ENCODE data around the gene ATF6B. TPM values are rescaled to one million over a fixed set of nuclear protein-coding genes. Genes with fewer than 3 reads are reported as not detected.
"Not testable (repeated sequence)": the region's sequence is repeated elsewhere in the genome, so short reads cannot be mapped to it uniquely, and the experiment has no call there.

The ATF6B gene
- total and polyA plus RNA-seq, 2 experiments from 2014 or later, result 24.9 to 26.1 TPM

DNA sequence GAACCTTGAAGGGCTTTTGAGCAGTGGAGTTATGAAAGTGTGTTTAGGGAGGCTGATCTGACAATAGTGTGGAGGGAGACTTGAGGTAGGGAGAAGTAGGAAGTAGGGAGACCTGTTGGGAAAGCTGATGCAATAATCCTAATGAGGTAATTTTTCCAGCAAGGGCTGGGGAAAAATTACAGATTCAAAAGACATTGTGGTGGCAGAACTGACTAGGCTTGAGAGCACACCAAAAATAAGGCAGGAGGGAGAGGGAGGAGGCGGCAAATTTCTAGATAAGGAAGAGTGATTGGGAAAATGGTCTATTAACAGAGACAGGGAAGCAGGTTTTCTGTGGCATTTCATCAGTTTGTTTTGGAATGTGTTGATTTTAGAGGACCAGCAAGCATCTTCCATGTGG, 18.2 kb upstream of the ATF6B start:
- H3K27ac ChIP-seq (ENCODE audit: low read depth), result no peak overlapping the region
- 0 out of 2 replicates have a peak, but pooled peaks cover 4% of the 10 kb centered on the region for H4K20me1 ChIP-seq (replicated peaks; ENCODE audit: insufficient read depth)
- H2AFZ ChIP-seq, result no peak overlapping the region
- H3K27me3 ChIP-seq (ENCODE audit: insufficient read depth), result peaks cover 25% of the 10 kb centered on the region
- peak overlapping the region; percentile 29 for H3K4me3 Mint-ChIP-seq
- H3K9me2 ChIP-seq (ENCODE audit: insufficient read depth), result no peaks in the 10 kb centered on the region; the same call in 1 of the 2 replicates
- H3K4me1 Mint-ChIP-seq, result peaks cover 41% of the 10 kb centered on the region
- no peaks in the 10 kb centered on the region; the same call in 2 of the 3 replicates for H3K9me3 Mint-ChIP-seq
- DNase-seq (ENCODE audit: low spot score), result no peak
- TF ChIP-seq, protein P1, sequence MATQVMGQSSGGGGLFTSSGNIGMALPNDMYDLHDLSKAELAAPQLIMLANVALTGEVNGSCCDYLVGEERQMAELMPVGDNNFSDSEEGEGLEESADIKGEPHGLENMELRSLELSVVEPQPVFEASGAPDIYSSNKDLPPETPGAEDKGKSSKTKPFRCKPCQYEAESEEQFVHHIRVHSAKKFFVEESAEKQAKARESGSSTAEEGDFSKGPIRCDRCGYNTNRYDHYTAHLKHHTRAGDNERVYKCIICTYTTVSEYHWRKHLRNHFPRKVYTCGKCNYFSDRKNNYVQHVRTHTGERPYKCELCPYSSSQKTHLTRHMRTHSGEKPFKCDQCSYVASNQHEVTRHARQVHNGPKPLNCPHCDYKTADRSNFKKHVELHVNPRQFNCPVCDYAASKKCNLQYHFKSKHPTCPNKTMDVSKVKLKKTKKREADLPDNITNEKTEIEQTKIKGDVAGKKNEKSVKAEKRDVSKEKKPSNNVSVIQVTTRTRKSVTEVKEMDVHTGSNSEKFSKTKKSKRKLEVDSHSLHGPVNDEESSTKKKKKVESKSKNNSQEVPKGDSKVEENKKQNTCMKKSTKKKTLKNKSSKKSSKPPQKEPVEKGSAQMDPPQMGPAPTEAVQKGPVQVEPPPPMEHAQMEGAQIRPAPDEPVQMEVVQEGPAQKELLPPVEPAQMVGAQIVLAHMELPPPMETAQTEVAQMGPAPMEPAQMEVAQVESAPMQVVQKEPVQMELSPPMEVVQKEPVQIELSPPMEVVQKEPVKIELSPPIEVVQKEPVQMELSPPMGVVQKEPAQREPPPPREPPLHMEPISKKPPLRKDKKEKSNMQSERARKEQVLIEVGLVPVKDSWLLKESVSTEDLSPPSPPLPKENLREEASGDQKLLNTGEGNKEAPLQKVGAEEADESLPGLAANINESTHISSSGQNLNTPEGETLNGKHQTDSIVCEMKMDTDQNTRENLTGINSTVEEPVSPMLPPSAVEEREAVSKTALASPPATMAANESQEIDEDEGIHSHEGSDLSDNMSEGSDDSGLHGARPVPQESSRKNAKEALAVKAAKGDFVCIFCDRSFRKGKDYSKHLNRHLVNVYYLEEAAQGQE (IDR thresholded peaks at IDR 0.05; ENCODE audit: unreplicated experiment), result no peak
- TF ChIP-seq POLR2AphosphoS5 (IDR thresholded peaks at IDR 0.05; ENCODE audit: low read depth), result no peak
- peaks cover 25% of the 10 kb centered on the region for H3K4me1 ChIP-seq (ENCODE audit: insufficient read depth)
- peak overlapping the region; percentile 79 for H3K27ac Mint-ChIP-seq
- no peak for ATAC-seq
- no peak overlapping the region for H3K4me3 ChIP-seq
- peaks cover 8% of the 10 kb centered on the region for H3F3A ChIP-seq (replicated peaks; ENCODE audit: low read depth)
- peak overlapping the region; percentile 45 for H3K4me2 ChIP-seq
- H3K79me2 ChIP-seq (replicated peaks; ENCODE audit: insufficient read depth), result no peaks in the 10 kb centered on the region
- no peaks in the 10 kb centered on the region for H3K36me3 ChIP-seq (ENCODE audit: insufficient read depth)
- peaks cover 22% of the 10 kb centered on the region for H3K27me3 Mint-ChIP-seq (ENCODE audit: insufficient read depth, low read depth, poor library complexity)
- H3K36me3 Mint-ChIP-seq (ENCODE audit: low read depth), result no peaks in the 10 kb centered on the region

DNA sequence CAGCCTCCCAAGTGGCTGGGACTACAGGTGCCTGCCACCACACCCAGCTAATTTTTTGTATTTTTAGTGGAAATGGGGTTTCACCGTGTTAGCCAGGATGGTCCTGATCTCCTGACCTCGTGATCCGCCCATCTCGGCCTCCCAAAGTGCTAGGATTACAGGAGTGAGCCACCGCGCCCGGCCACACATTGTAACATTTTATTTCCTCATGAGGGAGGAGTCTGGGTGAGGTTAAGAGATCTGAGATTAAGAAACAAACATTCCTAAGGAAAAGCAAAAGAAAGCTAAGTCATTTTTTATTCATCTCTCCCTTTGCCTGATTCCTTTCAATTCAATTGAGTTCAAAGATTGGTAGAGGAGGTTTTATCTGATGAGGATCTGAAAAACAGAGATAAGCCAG, 16.2 kb upstream of the ATF6B start:
- H3K4me1 Mint-ChIP-seq, result peaks cover 29% of the 10 kb centered on the region
- H3K9me3 Mint-ChIP-seq; H3K27ac ChIP-seq (ENCODE audit: low read depth); H3K4me3 Mint-ChIP-seq; DNase-seq (ENCODE audit: low spot score); H3K27me3 ChIP-seq (ENCODE audit: insufficient read depth); H3K36me3 Mint-ChIP-seq (ENCODE audit: low read depth); H3K79me2 ChIP-seq (replicated peaks; ENCODE audit: insufficient read depth); H3K4me2 ChIP-seq; H3K36me3 ChIP-seq (ENCODE audit: insufficient read depth); H3F3A ChIP-seq (replicated peaks; ENCODE audit: low read depth); H3K9me2 ChIP-seq (ENCODE audit: insufficient read depth); H2AFZ ChIP-seq; H4K20me1 ChIP-seq (replicated peaks; ENCODE audit: insufficient read depth); H3K4me3 ChIP-seq; H3K27ac Mint-ChIP-seq; ATAC-seq: not testable (repeated sequence)
- H3K4me1 ChIP-seq (ENCODE audit: insufficient read depth), result peaks cover 13% of the 10 kb centered on the region
- H3K27me3 Mint-ChIP-seq (ENCODE audit: insufficient read depth, low read depth, poor library complexity), result peaks cover 11% of the 10 kb centered on the region

DNA sequence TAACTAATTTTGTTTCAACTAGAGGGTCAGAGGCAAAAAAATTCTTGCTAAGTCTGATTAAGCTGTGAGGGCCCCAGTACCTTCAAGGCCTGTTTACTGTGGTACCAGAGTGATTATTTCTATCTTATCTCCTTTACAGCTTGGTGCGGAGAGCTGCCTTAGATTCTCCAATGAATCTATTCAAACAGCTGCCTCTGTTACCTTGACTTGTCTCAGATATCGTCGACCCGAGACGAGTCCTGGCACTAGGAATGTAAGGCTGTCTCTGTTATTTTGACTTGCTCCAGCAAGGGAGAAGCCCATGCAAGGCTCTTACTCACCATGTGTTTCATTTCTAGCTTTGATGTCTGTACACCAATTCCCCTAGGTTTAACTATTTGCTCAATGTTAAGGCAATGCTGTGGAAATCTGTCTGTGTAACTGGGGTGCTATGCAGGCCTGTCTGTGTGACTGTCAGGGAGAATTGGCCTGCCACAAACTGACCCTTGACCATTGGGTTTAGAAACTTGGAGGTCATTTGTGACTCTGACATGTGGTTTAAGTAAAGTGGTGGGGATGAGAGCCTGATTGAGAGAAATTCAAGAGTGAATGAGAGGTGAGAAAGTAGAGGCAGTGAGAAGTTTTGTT, 12.5 kb upstream of the ATF6B start:
- Histone ChIP-seq H2AFZ (no peak overlapping the region), H3K36me3 (ENCODE audit: insufficient read depth) (no peaks in the 10 kb centered on the region), H3F3A (replicated peaks; ENCODE audit: low read depth) (no peaks in the 10 kb centered on the region), H4K20me1 (replicated peaks; ENCODE audit: insufficient read depth) (no peaks in the 10 kb centered on the region), H3K9me2 (ENCODE audit: insufficient read depth) (no peaks in the 10 kb centered on the region), H3K27me3 (ENCODE audit: insufficient read depth) (no peaks in the 10 kb centered on the region), H3K4me1 (ENCODE audit: insufficient read depth) (no peaks in the 10 kb centered on the region), H3K4me2 (no peak overlapping the region), H3K27ac (ENCODE audit: low read depth) (no peak overlapping the region), H3K4me3 (no peak overlapping the region), H3K79me2 (replicated peaks; ENCODE audit: insufficient read depth) (no peaks in the 10 kb centered on the region)
- Mint-ChIP-seq H3K27me3 (ENCODE audit: insufficient read depth, low read depth, poor library complexity) (peaks cover 3% of the 10 kb centered on the region), H3K4me1 (no peaks in the 10 kb centered on the region; the same call in 2 of the 3 replicates), H3K36me3 (ENCODE audit: low read depth) (no peaks in the 10 kb centered on the region), H3K9me3 (no peaks in the 10 kb centered on the region), H3K27ac (no peak overlapping the region), H3K4me3 (no peak overlapping the region)
- DNase-seq (ENCODE audit: low spot score) (no peak), ATAC-seq (no peak)
- TF ChIP-seq EZH2 (IDR thresholded peaks at IDR 0.05; ENCODE audit: low read depth, unreplicated experiment) (no peak), ZNF331 (CRISPR knock-in tag; IDR thresholded peaks at IDR 0.05; ENCODE audit: low read depth) (no peak), STAT1 (IDR thresholded peaks at IDR 0.05; ENCODE audit: unreplicated experiment) (no peak), CREB1 (CRISPR knock-in tag; IDR thresholded peaks at IDR 0.05; ENCODE audit: low read depth) (no peak), NANOG (IDR thresholded peaks at IDR 0.05; ENCODE audit: borderline replicate concordance) (no peak)

Measured in GM23338 (cell line).